Activated T-helper 1 cell treated with anti-CD3 and anti-CD28 coated beads, Interleukin-12 subunit alpha, Interleukin-12 subunit beta, Interleukin-2, Interleukin-4 antibody, amounts not matched to agents 30 ng/mL and 10 ng/mL and 1 ng/mL, durations not matched to agents 14 hours and 24 hours and 36 hours (primary cell): ENCODE results near the gene HTRA2. TPM values are rescaled to one million over a fixed set of nuclear protein-coding genes. Genes with fewer than 3 reads are reported as not detected.
"Not testable (repeated sequence)": the region's sequence is repeated elsewhere in the genome, so short reads cannot be mapped to it uniquely, and the experiment has no call there.

Experiments
- DNase-seq: peaks from one replicate; pipeline ENCODE4 v3.0.0; 2021; ENCODE audit warnings: low spot score
- H3K27ac Mint-ChIP-seq: one replicate; pipeline ENCODE4 v1.8.0; 2021; ENCODE audit warnings: mild to moderate bottlenecking, mixed read lengths
- H3K27me3 Mint-ChIP-seq: one replicate; pipeline ENCODE4 v1.8.0; 2022; ENCODE audit warnings: mild to moderate bottlenecking, moderate library complexity, mixed read lengths; ENCODE audit not compliant: insufficient read depth
- H3K36me3 Mint-ChIP-seq: one replicate; pipeline ENCODE4 v1.8.0; 2021; ENCODE audit warnings: low read depth, mixed read lengths
- H3K4me1 Mint-ChIP-seq: one replicate; pipeline ENCODE4 v1.8.0; 2021; ENCODE audit warnings: low read depth, mixed read lengths
- H3K4me3 Mint-ChIP-seq: one replicate; pipeline ENCODE4 v1.8.0; 2021; ENCODE audit warnings: mild to moderate bottlenecking, moderate library complexity, mixed read lengths
- H3K9me3 Mint-ChIP-seq: one replicate; pipeline ENCODE4 v1.8.0; 2021; ENCODE audit warnings: mixed read lengths
- intact Hi-C: fragments of 100-400 bp; cut with micrococcal nuclease; formaldehyde crosslinking; loops from one replicate; pipeline ENCODE4 v1.15.1; 2024
- total RNA-seq: library from RNA; stranded (reverse); gene quantifications from 2 replicates; pipeline ENCODE4 v1.2.3, GENCODE V29; 2022

HTRA2 gene
- total RNA-seq, 1 donor from 2014 or later = 57.3 TPM

DNA sequence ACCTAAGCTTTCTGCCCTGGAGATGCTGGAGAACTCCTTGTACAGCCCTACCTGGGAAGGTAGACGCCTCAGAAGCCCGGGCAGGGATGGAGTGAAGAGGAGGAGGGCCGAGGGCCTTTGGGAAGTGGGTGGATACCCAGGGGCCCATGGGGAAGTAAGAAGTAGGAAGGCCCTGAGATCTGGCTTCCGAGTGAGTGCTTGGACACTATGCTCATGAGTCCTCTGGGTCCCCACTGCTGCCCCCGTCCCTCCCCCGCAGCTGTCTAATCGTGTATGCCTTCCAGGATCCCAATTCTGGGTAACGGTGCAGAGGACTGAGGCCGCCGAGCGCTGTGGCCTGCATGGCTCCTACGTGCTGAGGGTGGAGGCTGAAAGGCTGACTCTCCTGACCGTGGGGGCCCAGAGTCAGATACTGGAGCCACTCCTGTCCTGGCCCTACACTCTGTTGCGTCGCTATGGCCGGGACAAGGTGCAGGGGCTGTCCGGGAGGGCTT is 25.9 kb downstream of the HTRA2 start:
- intact Hi-C loops = loop anchor here (1.0 kb wide), 3 partner anchors 11 to 32 kb away; no protein-coding TSS in a partner anchor
- peaks cover 9% of the 10 kb centered on the region for H3K27me3 Mint-ChIP-seq
- peak overlapping the region; percentile 96 for H3K27ac Mint-ChIP-seq
- H3K4me3 Mint-ChIP-seq = peak overlapping the region; percentile 95
- peaks cover 33% of the 10 kb centered on the region for H3K4me1 Mint-ChIP-seq
- H3K36me3 Mint-ChIP-seq = peaks cover 13% of the 10 kb centered on the region
- H3K9me3 Mint-ChIP-seq = no peaks in the 10 kb centered on the region
- no peak for DNase-seq

DNA sequence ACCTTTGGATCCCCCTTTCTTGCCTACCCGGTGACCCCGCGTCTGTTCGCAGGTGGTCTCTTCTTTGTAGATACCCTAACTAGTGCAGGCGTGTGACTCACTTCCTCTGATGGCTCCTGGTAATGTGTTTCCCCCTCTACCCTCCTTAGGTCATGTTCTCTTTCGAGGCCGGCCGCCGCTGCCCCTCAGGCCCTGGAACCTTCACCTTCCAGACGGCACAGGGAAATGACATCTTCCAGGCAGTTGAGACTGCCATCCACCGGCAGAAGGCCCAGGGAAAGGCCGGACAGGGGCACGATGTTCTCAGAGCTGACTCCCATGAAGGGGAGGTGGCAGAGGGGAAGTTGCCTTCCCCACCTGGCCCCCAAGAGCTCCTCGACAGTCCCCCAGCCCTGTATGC is 26.4 kb downstream of the HTRA2 start:
- peaks cover 13% of the 10 kb centered on the region for H3K36me3 Mint-ChIP-seq

DNA sequence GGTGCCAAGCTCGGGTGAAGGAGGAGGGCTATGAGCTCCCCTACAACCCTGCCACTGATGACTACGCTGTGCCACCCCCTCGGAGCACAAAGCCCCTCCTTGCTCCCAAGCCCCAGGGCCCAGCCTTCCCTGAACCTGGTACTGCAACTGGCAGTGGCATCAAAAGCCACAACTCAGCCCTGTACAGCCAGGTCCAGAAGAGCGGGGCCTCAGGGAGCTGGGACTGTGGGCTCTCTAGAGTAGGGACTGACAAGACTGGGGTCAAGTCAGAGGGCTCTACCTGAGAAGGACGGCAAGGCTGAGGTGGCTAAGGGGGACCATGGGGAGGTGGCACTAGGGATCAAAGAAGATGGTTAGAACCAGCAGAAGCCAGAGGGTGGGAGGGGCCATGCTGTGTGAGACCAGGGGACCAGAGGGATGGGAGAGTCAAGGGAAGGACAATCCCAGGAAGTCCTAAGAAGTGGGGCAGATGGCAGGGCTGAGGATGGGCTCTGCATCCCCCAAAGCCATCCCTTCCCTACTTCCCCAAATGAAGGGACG is 27.2 kb downstream of the HTRA2 start:
- intact Hi-C loops = no loop called here
- H3K4me3 Mint-ChIP-seq = peak overlapping the region; percentile 95

More for the DNA sequence above, 26.4 kb downstream of the HTRA2 start:
- H3K4me3 Mint-ChIP-seq = peak overlapping the region; percentile 95
- intact Hi-C loops = no loop called here
- peaks cover 35% of the 10 kb centered on the region for H3K4me1 Mint-ChIP-seq
- DNase-seq = no peak
- H3K27ac Mint-ChIP-seq = peak overlapping the region; percentile 69
- peaks cover 9% of the 10 kb centered on the region for H3K27me3 Mint-ChIP-seq
- H3K9me3 Mint-ChIP-seq = no peaks in the 10 kb centered on the region

DNA sequence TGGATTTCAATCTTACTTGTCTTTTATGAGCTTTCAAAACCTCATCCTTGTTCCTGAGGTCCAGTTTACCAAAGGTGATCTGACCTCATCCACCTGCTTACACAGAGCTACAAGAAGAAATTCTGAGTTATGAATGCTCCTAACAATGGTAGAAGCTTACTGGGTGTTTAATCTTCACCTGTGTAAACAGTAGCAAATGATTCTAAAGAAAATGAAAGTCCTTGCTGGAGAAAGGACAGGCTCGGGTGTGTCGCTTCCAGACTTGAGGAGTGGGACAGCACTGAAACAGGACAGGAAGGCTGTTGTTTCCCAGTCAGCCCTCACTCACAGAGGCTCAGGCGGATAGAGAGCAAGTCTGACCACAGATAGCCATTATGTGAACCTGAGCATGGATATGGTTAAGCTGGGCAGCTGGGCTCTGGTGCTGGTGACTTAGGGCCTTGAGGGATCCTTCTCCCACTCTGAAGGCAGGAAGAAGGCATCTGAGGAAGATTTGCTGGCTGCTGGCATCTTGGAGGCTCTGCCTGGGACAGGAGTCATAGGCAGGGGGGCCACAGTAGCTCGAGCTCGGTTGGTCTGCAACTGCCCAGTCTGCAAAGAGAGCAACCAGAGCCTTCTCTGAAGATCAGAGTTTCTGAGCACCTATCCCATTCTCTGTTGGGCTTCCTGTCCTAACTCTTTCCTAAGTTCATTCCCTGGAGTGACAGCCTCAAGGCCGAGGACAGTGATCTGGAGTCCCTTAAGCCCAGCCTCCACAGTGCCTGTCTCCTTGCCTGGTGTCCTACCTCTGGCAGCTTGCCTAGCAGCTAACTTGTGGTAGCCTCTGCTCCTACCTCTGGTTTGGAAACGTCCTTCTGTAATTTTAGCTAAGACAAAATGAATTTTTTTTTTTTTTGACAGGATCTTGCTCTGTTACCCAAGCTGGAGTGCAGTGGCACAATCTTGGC is 28.8 kb downstream of the HTRA2 start:
- Mint-ChIP-seq H3K9me3 (no peaks in the 10 kb centered on the region), H3K36me3 (peaks cover 15% of the 10 kb centered on the region), H3K27ac (no peak overlapping the region), H3K4me1 (peaks cover 46% of the 10 kb centered on the region), H3K4me3 (no peak overlapping the region), H3K27me3 (peaks cover 4% of the 10 kb centered on the region)
- intact Hi-C loops = no loop called here
- DNase-seq = no peak

More for the DNA sequence above, 27.2 kb downstream of the HTRA2 start:
- Mint-ChIP-seq H3K27me3 (peaks cover 4% of the 10 kb centered on the region), H3K9me3 (no peaks in the 10 kb centered on the region), H3K27ac (no peak overlapping the region), H3K36me3 (peaks cover 13% of the 10 kb centered on the region), H3K4me1 (peaks cover 43% of the 10 kb centered on the region)
- DNase-seq = no peak

DNA sequence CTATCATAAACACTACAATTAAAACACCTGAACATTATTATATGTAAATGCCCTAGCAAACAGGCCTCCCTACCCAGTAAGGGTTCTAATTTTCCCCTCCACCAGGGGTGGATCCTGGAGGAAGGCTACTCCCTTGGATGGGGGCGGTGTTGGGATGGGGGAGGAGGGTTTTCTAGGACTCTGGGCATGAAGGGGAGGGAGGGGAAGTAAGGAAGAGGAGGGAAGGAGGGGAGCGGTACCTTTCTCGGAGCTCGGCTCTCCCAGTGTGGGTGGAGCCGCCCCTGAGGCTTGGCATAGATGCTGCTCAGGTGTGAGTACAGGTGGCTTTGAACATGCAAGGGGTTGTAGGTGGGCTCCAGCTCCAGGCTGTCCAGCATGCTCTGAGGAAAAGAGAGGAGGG is 30.2 kb downstream of the HTRA2 start:
- DNase-seq = no peak
- Mint-ChIP-seq H3K27me3 (peaks cover 2% of the 10 kb centered on the region), H3K4me3 (no peak overlapping the region), H3K36me3 (peaks cover 15% of the 10 kb centered on the region), H3K27ac (no peak overlapping the region), H3K4me1 (peaks cover 55% of the 10 kb centered on the region), H3K9me3 (no peaks in the 10 kb centered on the region)
- intact Hi-C loops = no loop called here

DNA sequence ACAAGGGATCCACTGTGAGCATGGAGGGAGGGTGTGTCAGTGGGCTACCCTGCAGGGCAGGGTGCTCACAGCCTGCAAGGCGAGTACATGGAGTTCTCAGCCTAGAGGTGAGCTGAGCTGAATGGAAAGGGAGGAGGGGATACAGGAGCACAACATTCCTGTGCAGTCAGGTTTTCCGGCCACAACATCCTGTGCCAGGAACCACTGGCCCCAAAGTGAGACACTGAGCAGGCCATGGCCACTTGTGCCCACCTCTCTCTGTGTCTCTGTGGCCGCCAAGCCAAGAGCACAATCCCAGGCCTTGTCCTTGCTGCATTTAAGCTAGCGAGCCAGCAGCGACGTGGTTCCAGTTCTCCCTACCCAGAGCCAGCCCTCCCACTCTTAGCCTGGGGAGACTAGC is 30.9 kb downstream of the HTRA2 start:
- Mint-ChIP-seq H3K4me1 (peaks cover 57% of the 10 kb centered on the region), H3K27me3 (peaks cover 2% of the 10 kb centered on the region), H3K9me3 (no peaks in the 10 kb centered on the region), H3K27ac (no peak overlapping the region), H3K36me3 (peaks cover 15% of the 10 kb centered on the region), H3K4me3 (peak overlapping the region; percentile 24)
- DNase-seq = no peak
- intact Hi-C loops = no loop called here

DNA sequence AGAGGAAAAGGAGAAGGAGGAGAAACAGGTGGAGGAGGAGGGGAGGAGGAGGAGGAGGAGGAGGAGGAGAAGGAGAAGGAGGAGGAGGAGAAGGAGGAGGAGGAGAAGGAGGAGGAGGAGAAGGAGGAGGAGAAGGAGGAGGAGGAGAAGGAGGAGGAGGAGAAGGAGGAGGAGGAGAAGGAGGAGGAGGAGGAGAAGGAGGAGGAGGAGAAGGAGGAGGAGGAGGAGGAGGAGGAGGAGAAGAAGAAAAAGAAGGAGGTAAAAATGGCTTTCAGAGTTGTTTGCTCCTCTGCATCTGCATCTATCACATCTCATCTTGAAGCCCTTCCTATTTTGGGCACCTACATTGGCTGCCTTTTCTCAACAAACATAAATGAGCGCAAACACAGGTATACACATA is 31.3 kb downstream of the HTRA2 start:
- H3K27ac Mint-ChIP-seq, H3K4me3 Mint-ChIP-seq, DNase-seq, H3K9me3 Mint-ChIP-seq, H3K27me3 Mint-ChIP-seq, intact Hi-C loops: not testable (repeated sequence)
- peaks cover 15% of the 10 kb centered on the region for H3K36me3 Mint-ChIP-seq
- peaks cover 60% of the 10 kb centered on the region for H3K4me1 Mint-ChIP-seq

DNA sequence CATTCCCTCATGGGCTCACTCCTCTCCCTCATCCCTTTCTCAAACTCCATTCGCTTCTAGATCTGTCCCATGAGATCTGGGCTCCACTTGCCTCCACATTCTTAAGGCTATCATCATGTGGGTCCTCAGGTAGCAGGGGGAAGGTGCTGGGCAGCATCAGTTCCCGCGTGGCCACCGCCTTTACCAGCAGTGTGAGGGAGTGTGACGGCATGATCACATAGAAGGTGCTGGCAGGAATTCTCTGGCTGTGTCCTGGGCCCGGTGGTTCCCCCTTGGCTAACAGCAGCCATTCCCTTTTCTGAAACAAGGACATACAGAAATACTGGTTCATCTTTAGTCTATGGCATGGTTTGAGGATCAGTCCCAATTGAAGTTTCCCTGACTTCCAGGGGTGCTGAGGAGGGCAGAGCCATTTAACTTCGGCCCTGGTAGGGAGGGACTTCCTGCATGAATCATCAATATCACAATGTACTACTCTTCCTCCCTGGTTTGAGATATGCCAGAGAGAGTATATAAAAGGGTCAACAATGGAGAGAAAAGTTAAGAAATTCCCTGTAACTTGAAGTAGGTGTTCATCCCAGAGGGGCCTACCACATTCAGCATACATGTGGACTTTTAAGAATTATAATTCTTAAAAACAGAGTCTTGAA is 32.5 kb downstream of the HTRA2 start:
- intact Hi-C loops = no loop called here
- Mint-ChIP-seq H3K4me1 (peaks cover 58% of the 10 kb centered on the region), H3K27ac (peak overlapping the region; percentile 41), H3K36me3 (peaks cover 7% of the 10 kb centered on the region), H3K9me3 (no peaks in the 10 kb centered on the region), H3K4me3 (no peak overlapping the region), H3K27me3 (peaks cover 2% of the 10 kb centered on the region)
- no peak for DNase-seq

DNA sequence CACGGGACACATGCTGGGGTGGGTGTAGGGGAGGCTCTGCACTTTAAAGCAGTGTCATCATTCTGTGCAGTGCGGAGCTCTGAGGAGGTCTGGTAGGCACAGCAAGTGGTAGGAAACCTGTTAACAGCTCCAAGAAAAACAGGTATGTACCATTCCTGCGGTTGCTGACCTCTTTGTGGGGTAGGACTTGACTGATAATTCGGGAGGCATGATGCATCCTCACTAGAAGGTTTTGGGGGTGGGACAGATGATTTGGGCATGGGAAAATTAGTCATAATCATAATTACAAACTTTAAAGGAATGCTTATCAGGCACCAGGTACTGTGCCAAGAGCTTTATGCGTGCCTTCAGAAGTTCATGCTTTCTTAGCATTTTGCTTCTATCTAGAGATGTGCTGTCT is 34.5 kb downstream of the HTRA2 start:
- H3K4me3 Mint-ChIP-seq = no peak overlapping the region
- DNase-seq = no peak
- intact Hi-C loops = no loop called here
- H3K36me3 Mint-ChIP-seq = peaks cover 2% of the 10 kb centered on the region
- H3K9me3 Mint-ChIP-seq = no peaks in the 10 kb centered on the region
- no peak overlapping the region for H3K27ac Mint-ChIP-seq
- peaks cover 69% of the 10 kb centered on the region for H3K4me1 Mint-ChIP-seq
- H3K27me3 Mint-ChIP-seq = peaks cover 2% of the 10 kb centered on the region

DNA sequence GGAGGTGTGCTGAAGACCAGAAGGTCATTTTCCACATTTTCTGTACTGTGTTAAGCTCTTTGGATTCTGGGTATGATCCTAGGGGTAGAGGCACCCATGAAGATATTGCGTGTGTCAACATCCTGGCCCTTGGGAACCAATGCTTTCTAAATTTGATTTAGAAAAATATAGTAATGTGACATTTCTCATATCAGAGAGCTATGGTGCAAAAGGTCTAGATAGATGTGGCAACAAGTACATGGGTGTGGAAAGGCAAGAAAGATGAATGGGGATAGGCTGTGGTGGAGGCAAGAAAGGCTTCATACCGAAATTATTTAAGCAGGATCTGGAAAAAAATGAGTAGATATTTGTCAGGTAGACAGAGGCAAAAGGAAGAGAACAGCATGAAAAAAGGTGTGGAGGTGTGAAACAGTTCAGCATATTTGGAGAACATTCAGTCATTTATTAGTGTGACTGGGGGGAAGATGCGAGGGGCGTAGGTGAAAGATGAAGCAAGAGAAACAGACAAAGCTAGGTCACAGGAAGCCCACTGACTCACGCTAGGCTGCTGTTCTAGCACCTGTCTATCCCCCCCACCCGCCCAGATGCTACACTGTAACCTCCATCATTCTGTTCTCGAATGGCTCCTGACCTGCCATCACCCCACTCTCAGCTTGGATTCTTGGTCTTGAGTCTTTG is 36.5 kb downstream of the HTRA2 start:
- H3K36me3 Mint-ChIP-seq = peaks cover 2% of the 10 kb centered on the region
- no peak for DNase-seq
- peak overlapping the region; percentile 79 for H3K27ac Mint-ChIP-seq
- H3K27me3 Mint-ChIP-seq = no peaks in the 10 kb centered on the region
- peaks cover 66% of the 10 kb centered on the region for H3K4me1 Mint-ChIP-seq
- no peaks in the 10 kb centered on the region for H3K9me3 Mint-ChIP-seq
- peak overlapping the region; percentile 23 for H3K4me3 Mint-ChIP-seq
- intact Hi-C loops = loop anchor here (1.0 kb wide), 1 partner anchor 11 kb away; no protein-coding TSS in a partner anchor

DNA sequence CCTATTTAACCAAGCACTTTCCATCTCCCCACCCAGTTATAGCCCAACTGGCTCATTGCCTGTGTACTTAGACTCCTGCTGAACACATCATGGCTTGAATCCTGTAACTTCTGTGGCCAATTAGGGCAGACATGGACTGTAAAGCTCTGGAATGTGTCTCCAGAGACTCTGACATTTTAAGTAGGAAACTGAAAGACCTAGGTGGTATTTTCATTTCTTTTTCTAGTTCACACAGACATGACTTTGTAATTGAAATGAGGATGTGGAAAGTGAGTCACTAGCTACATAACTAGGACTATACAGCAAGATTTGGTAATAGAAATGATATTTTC is 37.0 kb downstream of the HTRA2 start:
- Mint-ChIP-seq H3K36me3 (peaks cover 2% of the 10 kb centered on the region), H3K4me3 (peak overlapping the region; percentile 23), H3K4me1 (peaks cover 61% of the 10 kb centered on the region), H3K27ac (peak overlapping the region; percentile 79), H3K27me3 (no peaks in the 10 kb centered on the region), H3K9me3 (no peaks in the 10 kb centered on the region)
- no peak for DNase-seq
- intact Hi-C loops = loop anchor here (1.0 kb wide), 1 partner anchor 11 kb away; no protein-coding TSS in a partner anchor

DNA sequence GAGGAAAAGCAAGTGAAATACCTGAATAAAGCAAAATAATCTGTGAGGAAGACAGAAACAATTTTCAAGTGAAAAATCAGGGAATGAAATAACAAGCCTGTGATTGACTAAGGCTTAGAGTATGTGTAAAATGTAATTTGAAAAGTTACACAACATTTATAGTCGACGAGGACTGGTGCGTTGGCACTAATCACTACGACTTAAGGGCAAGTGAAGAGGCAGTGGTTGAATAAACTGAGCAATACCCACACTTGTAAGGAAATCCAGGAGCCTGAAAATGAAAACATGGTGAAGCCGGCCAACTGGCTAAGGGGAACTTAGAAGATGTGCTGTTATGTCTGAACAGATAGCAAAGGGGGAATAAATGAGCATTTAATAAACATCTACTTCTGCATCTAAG is 38.1 kb downstream of the HTRA2 start:
- Mint-ChIP-seq H3K4me1 (peaks cover 50% of the 10 kb centered on the region), H3K27me3 (no peaks in the 10 kb centered on the region), H3K27ac (no peak overlapping the region), H3K9me3 (no peaks in the 10 kb centered on the region), H3K4me3 (no peak overlapping the region), H3K36me3 (no peaks in the 10 kb centered on the region)
- intact Hi-C loops = no loop called here
- DNase-seq = no peak
